Stimulated activated naive CD4-positive, alpha-beta T cell treated with Interleukin-2 at 50 U/mL for 16 hours (primary cell): ENCODE measurements around the gene TYRP1.
"Not testable (repeated sequence)": the region's sequence is repeated elsewhere in the genome, so short reads cannot be mapped to it uniquely, and the experiment has no call there.

ENCODE experiments used
- DNase-seq: peaks from one replicate; lab custom pipeline; 2025; lab: John Stamatoyannopoulos, UW

The TYRP1 gene

DNA sequence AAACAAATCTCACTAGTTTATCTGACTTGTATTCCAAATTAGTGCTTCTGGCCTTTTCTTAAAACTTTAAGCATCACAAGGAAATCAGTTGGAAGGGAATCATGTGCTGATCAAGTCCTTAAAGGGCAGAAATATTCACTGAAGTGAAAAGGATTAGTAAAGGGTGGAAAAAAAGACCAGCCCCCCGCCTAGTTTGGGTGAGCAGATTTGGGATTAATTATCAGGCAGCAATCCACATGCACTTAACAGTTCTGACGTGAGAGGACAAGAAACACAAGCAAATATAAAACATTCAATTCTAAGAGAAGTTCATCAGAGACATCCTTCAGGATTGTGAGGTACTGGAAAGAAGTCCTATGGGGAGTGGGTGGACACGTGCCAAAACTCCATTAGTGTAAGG lies at the start of gene TYRP1:
Gene TYRP1 (plus strand): TSS at position 245 of the 400 bp plus-strand sequence. CDS start 612 bp downstream, outside the sequence.
- no peak for DNase-seq

DNA sequence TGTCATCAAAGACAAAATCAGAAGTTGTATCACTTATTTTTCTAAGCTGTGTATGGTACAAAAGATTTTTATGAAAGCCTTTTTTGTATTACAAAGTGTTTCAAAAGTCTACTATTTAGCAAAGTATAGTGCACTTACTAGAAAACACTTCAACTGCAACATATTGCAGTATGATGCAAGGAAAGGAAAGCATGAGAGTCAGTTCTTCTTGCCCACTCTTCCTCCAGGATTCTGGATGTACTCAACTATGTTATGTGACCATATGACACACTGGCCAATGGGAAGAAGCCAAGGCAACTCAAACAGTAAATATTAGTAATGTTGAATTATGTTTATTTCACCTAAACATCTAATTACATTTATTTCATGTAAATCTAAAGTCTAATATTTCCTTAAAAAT lies 49.5 kb upstream of the TYRP1 start:
- DNase-seq: no peak

DNA sequence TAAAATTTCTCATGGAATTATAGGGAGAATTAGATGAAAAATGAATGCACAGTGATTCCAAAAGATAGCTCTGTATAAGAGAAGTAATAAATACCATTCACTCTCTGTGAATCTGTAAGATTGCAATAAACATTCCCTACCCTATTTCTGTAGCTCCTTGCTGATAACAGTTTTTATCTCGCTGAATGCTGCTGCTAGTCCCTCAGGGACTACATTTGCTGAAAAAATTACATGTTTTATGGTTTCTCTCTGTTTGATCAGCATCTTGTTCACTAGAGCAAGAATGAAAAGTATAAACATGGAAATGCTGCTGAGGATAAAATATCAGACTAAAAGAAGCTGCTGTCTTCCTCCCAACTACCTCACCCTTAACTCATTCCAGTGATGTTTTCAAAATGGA lies 44.3 kb upstream of the TYRP1 start:
- no peak for DNase-seq

DNA sequence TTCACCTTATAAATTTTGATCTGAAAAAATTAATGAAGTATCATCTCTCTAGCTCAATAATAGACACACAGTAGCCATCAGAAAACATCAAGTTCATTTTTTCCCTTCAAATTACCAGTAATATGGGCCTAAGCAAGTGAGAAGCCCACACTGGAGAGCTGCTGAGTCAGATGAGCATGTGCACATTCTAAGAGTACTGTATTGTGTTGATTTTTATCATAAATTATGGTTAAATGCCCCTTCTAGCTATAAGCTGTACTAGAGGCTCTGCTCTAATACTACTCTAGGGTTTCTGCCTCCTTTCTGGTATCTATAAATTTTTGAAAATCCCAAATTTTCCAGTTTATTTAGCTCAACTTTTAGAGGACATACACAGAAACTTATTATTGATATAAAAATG lies 42.1 kb upstream of the TYRP1 start:
- DNase-seq: no peak

- no peak for DNase-seq
Measured at GRCh38 chr9:12652973-12653372, 40.2 kb upstream of the TYRP1 start.

GRCh38 chr9:12656803-12657202 lies 36.4 kb upstream of the TYRP1 start:
- no peak for DNase-seq

DNA sequence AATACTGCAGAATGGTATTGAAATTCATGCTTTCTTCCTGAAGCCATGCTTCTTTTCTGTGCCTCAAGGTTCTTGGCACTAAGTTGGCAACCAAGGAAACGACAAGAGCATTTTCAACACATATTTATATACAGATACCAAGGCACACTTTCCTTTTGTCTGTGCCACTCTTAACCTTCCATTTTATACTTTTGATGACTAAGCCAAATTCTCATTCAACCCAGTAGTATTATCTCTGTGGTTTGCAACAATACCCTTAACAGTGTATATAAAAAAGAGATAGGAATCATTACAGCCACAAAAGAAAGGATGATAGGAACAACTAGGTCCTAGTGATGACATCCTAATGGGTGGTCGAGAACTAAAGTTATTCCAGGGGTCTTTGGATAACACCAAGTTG lies 36.0 kb upstream of the TYRP1 start:
- DNase-seq: no peak

GRCh38 chr9:12657998-12658397 lies 35.2 kb upstream of the TYRP1 start:
- no peak for DNase-seq

- no peak for DNase-seq
Measured at GRCh38 chr9:12658531-12659209, 34.5 kb upstream of the TYRP1 start.

- no peak for DNase-seq
Measured at GRCh38 chr9:12659220-12659619, 34.0 kb upstream of the TYRP1 start.

GRCh38 chr9:12666813-12667212 lies 26.4 kb upstream of the TYRP1 start:
- DNase-seq: no peak

GRCh38 chr9:12667892-12668291 lies 25.3 kb upstream of the TYRP1 start:
- no peak for DNase-seq

- no peak for DNase-seq
Measured at GRCh38 chr9:12670006-12670405, 23.2 kb upstream of the TYRP1 start.

GRCh38 chr9:12674961-12675360 lies 18.2 kb upstream of the TYRP1 start:
- DNase-seq: no peak

DNA sequence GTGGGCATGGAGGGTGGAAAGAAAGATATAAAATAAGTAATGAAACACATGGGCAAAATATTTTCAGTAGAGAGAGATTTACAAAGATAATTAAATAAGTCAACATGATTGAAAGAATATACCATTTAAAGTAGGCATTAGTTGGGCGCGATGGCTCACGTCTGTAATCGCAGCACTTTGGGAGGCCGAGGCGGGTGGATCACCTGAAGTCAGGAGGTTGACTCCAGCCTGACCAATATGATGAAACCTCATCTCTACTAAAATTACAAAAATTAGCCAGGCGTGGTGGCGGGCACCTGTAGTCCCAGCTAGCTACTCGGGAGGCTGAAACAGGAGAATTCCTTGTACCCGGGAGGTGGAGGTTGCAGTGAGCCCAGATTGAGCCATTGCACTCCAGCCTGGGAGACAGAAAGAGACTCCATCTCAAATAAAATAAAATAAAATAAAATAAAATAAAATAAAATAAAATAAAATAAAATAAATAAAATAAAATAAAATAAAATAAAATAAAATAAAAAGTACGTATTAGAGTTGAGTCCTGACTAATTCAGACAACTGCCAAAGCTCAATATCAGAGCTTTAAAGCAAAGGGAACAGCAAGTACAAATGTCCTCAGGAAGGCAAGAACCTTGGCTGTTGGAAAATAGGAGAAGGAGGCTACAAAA lies 15.6 kb upstream of the TYRP1 start:
- not testable (repeated sequence) for DNase-seq

GRCh38 chr9:12680341-12680740 lies 12.8 kb upstream of the TYRP1 start:
- no peak for DNase-seq

DNA sequence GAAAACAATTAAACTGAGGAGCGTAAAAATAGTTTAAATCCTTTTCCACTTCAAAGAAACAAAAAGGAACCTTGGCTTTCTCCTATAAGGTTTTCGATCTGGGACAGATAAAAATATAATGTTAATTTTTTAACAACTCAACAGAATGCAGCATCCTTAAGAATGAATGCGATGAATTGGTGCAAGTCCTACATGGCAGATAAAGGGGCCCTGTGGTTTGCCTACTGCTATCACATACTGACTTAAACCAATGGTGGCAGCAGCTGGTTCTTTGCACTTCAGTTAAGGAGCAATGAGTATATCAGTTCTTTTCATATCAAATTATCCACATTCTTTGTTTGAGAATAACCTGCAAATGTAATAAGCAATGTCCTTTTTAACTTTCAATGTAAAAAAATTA lies 12.4 kb upstream of the TYRP1 start:
- DNase-seq: no peak

DNA sequence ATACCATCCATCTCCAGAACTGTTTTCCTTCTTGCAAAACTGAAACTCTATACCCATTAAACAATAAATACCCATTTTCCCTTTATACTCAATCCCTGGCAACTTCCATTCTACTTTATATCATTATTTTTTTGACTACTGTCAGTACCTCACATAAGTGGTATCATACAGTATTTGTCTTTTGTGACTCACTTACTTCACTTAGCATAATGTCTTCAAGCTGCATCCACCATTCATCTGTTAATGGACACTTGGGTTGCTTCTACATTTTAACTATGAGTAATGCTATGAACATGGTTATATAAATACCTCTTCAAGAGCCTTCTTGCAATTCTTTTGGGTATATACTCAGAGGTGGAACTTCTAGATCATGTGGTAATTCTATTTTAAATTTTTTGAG lies 11.6 kb upstream of the TYRP1 start:
- no peak for DNase-seq

GRCh38 chr9:12684974-12685373 lies 8.2 kb upstream of the TYRP1 start:
- no peak for DNase-seq

DNA sequence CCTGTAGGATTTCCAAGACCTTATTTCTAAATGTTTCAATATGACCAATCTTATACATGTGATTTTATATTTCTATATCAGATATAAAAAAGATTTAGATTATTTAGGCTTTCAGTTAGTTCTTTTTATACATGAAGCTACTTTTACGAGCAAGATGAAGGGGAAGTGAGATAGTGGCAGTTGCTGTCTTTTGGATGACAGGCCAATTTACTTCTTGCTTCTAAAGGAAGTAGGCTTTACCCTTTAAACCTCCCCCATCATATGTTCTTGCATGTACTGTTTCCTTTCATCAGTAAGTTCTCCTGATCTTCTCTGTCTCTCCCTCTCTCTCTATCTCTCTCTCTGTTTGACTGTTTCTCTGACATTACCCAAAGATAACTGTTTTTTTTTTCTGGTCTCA lies 4.0 kb upstream of the TYRP1 start:
- DNase-seq: no peak

DNA sequence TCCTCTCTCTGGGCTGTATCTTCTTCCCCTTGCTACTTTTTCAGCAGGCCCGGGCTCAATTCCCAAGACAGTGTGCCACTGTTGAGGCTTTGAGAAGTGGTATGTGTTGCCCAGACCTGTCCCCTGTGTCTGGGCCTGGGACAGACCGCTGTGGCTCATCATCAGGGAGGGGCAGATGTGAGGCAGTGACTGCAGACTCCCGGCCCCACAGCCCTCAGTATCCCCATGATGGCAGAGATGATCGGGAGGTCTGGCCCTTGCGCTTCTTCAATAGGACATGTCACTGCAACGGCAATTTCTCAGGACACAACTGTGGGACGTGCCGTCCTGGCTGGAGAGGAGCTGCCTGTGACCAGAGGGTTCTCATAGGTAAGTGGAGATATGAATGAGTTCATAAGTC lies 828 bp downstream of the TYRP1 start:
- no peak for DNase-seq

- no peak for DNase-seq
Measured at GRCh38 chr9:12695474-12695873, 2.3 kb downstream of the TYRP1 start.

GRCh38 chr9:12696931-12697622 lies 3.9 kb downstream of the TYRP1 start:
- no peak for DNase-seq
